ENCODE results near the gene KNL1. TPM values are rescaled to one million over a fixed set of nuclear protein-coding genes. Genes with fewer than 3 reads are reported as not detected.

The KNL1 gene
- total and polyA plus RNA-seq, 2 of the 8 experiments (the other 6 are each of a cell fraction or from before 2014, with no cell fraction given): 4.4 to 22.5 TPM

- Histone ChIP-seq H4K20me1 (replicated peaks in 1 of 2; ENCODE audit: control insufficient read depth in 1 of 2, insufficient read depth in 2 of 2, low read length in 2 of 2) (no peaks in the 10 kb centered on the region), H3K23ac (ENCODE audit: insufficient read length) (no peak overlapping the region), H2BK15ac (ENCODE audit: low read length) (no peak overlapping the region), H3K14ac (ENCODE audit: insufficient read length) (no peak overlapping the region), H4K8ac (ENCODE audit: extremely low read depth, insufficient read depth, low read length) (no peak overlapping the region), H2BK20ac (ENCODE audit: low read length) (no peak overlapping the region), H3K27ac (ENCODE audit: low read depth, low read length) (no peak overlapping the region), H3K23me2 (ENCODE audit: low read depth, low read length) (no peaks in the 10 kb centered on the region), H3K18ac (ENCODE audit: extremely low read depth, low read length) (no peak overlapping the region), H3K4me1 (replicated peaks in 1 of 4; ENCODE audit: control insufficient read depth in 3 of 4, insufficient read depth in 4 of 4, low read length in 3 of 4) (peaks cover 12 to 23% (median 13%) of the 10 kb centered on the region in 4 experiments), H3K79me1 (ENCODE audit: low read depth, low read length) (no peaks in the 10 kb centered on the region), H2BK5ac (ENCODE audit: low read depth, low read length) (no peak overlapping the region), H2BK120ac (replicated peaks; ENCODE audit: low read depth, low read length) (no peak overlapping the region), H4K5ac (ENCODE audit: insufficient read length, low read depth, low read length) (no peak overlapping the region), H3K9ac (replicated peaks in 1 of 4; ENCODE audit: extremely low read depth in 1 of 4, low read depth in 3 of 4, low read length in 3 of 4) (no peak overlapping the region), H3K36me3 (ENCODE audit: control insufficient read depth in 2 of 4, insufficient read depth in 4 of 4, low read length in 3 of 4) (no peaks in the 10 kb centered on the region), H3K27me3 (replicated peaks in 1 of 4; ENCODE audit: control insufficient read depth in 3 of 4, extremely low read depth in 1 of 4, insufficient read depth in 3 of 4, low read length in 3 of 4) (no peaks in the 10 kb centered on the region), H2AFZ (ENCODE audit: low read length) (no peak overlapping the region), H2AK5ac (ENCODE audit: low read depth, low read length) (no peak overlapping the region), H3K4me2 (ENCODE audit: insufficient read depth in 1 of 2, low read depth in 2 of 2, low read length in 2 of 2) (no peak overlapping the region), H3K4me3 (ENCODE audit: extremely low read depth in 1 of 4, insufficient read depth in 2 of 4, low read depth in 3 of 4, low read length in 4 of 4) (no peak overlapping the region), H3K4ac (replicated peaks; ENCODE audit: insufficient read length, low read depth, low read length) (no peak overlapping the region), H2BK12ac (ENCODE audit: low read depth, low read length) (no peak overlapping the region), H4K91ac (replicated peaks; ENCODE audit: insufficient read length, low read length) (no peak overlapping the region), H3K56ac (replicated peaks; ENCODE audit: insufficient read length, low read depth, low read length) (no peak overlapping the region), H3K9me3 (ENCODE audit: insufficient read depth in 2 of 2, low read depth in 1 of 2, low read length in 1 of 2) (no peaks in the 10 kb centered on the region), H3K79me2 (ENCODE audit: control insufficient read depth in 1 of 2, insufficient read depth in 2 of 2, low read length in 2 of 2) (no peaks in the 10 kb centered on the region)
- ChIA-PET CTCF (ENCODE audit: partially characterized antibody) (interaction anchor here (0.7 to 1.1 kb wide), 5 partner anchors 9 to 328 kb away, joined by 3 to 5 read pairs (median 3); no protein-coding TSS in a partner anchor), POLR2A (ENCODE audit: partially characterized antibody) (interaction anchor here (1.1 kb wide), 1 partner anchor 19 kb away, joined by 3 read pairs; the partner anchor contains the start of gene RPUSD2)
- TF ChIP-seq KDM4A (IDR thresholded peaks at IDR 0.05; ENCODE audit: low read depth, low read length, severe bottlenecking) (no peak), FOSL1 (IDR thresholded peaks at IDR 0.05; ENCODE audit: insufficient read depth, low read depth, low read length) (no peak), POLR2A (IDR thresholded peaks at IDR 0.05; ENCODE audit: control extremely low read depth in 1 of 2, low read depth in 2 of 2, low read length in 2 of 2) (no peak), CBX5 (IDR thresholded peaks at IDR 0.05; ENCODE audit: low read depth, low read length) (no peak), TBP (IDR thresholded peaks at IDR 0.05; ENCODE audit: low read depth, low read length) (no peak), KDM5A (IDR thresholded peaks at IDR 0.05; ENCODE audit: low read length) (no peak), HDAC2 (IDR thresholded peaks at IDR 0.05; ENCODE audit: borderline replicate concordance in 1 of 2, low read depth in 2 of 2, low read length in 2 of 2) (no peak), TAF1 (IDR thresholded peaks at IDR 0.05; ENCODE audit: low read depth, low read length) (no peak), BACH1 (IDR thresholded peaks at IDR 0.05; ENCODE audit: low read length) (no peak)
- TF ChIP-seq, protein P1, sequence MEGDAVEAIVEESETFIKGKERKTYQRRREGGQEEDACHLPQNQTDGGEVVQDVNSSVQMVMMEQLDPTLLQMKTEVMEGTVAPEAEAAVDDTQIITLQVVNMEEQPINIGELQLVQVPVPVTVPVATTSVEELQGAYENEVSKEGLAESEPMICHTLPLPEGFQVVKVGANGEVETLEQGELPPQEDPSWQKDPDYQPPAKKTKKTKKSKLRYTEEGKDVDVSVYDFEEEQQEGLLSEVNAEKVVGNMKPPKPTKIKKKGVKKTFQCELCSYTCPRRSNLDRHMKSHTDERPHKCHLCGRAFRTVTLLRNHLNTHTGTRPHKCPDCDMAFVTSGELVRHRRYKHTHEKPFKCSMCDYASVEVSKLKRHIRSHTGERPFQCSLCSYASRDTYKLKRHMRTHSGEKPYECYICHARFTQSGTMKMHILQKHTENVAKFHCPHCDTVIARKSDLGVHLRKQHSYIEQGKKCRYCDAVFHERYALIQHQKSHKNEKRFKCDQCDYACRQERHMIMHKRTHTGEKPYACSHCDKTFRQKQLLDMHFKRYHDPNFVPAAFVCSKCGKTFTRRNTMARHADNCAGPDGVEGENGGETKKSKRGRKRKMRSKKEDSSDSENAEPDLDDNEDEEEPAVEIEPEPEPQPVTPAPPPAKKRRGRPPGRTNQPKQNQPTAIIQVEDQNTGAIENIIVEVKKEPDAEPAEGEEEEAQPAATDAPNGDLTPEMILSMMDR (IDR thresholded peaks at IDR 0.05; ENCODE audit: control extremely low read depth in 1 of 3, insufficient read depth in 1 of 3, low read depth in 1 of 3, low read length in 3 of 3): no peak
- 96% methylated on average over 6 of the region's 6 CpGs; no CpG with 5 or more reads in 1 of the 2 experiments for WGBS, 2 experiments (ENCODE audit: extremely low coverage in 1 of 2, insufficient coverage in 1 of 2, insufficient read length in 1 of 2, insufficient replicate concordance in 2 of 2, low coverage in 1 of 2, low lambda C conversion rate in 2 of 2, missing lambda C conversion rate in 1 of 2)
- DNase-seq (ENCODE audit: low read depth in 1 of 2, low spot score in 2 of 2): no peak
- FAIRE-seq: no peak
These were observed 43.6 kb upstream of the KNL1 start for GRCh38 chr15:40550341-40551037.

Measured in H1 (cell line).